Measurements from ENCODE around the gene PSMB5.
A peak's percentile ranks its signal among the peaks of the same experiment; 100 is the strongest.

DNA sequence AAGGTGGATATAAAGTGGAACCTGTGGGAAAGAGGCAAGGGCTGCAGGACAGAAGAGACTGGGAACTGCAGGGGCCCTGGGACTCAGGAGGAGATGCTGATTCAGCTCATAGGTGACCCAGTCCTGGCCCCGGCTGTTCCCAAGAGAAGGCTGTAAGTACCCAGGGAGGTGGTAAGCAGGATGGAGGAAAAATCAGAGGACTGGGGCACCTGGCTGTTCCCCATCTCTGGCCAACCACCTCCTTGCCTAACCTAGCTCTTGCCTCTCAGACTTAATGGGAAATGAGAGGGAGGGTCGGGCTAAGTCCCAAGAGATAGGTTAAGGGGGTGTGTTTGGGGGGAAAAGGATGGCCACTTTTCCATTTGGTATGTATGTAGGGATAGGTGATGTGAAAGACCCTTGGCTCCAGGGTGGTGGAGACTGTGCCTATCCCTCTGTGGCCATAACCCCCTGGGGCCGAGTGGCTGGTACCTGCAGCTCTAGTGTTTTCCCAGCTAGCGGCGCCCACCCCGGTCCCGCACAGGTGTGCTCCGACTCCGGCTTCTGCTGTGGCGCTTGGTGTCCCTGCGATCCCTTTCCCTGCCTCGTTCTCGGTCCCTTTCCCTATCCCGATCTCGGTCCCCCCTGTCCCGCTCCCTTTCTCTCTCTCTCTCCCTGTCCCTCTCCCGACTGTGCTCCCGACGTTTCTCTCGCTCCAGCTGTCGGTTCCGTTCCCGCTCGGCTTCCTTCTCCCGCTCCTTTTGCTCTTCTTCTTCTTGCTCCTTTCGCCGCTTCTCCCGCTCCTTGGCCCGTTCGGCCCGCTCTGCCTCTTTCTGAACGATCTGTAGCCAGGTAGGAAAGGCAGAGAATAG, 24.2 kb upstream of the PSMB5 start:
- TF ChIP-seq POLR2A (IDR thresholded peaks at IDR 0.05; ENCODE audit: insufficient read depth in 1 of 2, low read depth in 2 of 2, low read length in 2 of 2) (0 out of 4 replicates have a peak, but pooled peaks of 1 of the 2 experiments have one; percentile 34), ASH2L (IDR thresholded peaks at IDR 0.05; ENCODE audit: insufficient read length, low read depth, low read length) (no peak), RORA (CRISPR knock-in tag; IDR thresholded peaks at IDR 0.05) (no peak), POLR2AphosphoS5 (IDR thresholded peaks at IDR 0.05; ENCODE audit: low read depth, low read length) (peak; percentile 20; the same call in 1 of the 2 replicates)
- TF ChIP-seq, protein P1, sequence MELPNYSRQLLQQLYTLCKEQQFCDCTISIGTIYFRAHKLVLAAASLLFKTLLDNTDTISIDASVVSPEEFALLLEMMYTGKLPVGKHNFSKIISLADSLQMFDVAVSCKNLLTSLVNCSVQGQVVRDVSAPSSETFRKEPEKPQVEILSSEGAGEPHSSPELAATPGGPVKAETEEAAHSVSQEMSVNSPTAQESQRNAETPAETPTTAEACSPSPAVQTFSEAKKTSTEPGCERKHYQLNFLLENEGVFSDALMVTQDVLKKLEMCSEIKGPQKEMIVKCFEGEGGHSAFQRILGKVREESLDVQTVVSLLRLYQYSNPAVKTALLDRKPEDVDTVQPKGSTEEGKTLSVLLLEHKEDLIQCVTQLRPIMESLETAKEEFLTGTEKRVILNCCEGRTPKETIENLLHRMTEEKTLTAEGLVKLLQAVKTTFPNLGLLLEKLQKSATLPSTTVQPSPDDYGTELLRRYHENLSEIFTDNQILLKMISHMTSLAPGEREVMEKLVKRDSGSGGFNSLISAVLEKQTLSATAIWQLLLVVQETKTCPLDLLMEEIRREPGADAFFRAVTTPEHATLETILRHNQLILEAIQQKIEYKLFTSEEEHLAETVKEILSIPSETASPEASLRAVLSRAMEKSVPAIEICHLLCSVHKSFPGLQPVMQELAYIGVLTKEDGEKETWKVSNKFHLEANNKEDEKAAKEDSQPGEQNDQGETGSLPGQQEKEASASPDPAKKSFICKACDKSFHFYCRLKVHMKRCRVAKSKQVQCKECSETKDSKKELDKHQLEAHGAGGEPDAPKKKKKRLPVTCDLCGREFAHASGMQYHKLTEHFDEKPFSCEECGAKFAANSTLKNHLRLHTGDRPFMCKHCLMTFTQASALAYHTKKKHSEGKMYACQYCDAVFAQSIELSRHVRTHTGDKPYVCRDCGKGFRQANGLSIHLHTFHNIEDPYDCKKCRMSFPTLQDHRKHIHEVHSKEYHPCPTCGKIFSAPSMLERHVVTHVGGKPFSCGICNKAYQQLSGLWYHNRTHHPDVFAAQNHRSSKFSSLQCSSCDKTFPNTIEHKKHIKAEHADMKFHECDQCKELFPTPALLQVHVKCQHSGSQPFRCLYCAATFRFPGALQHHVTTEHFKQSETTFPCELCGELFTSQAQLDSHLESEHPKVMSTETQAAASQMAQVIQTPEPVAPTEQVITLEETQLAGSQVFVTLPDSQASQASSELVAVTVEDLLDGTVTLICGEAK (IDR thresholded peaks at IDR 0.05): no peak
- TF ChIP-seq, protein P1 (CRISPR knock-in tag; IDR thresholded peaks at IDR 0.05): peak; percentile 42; the same call in 1 of the 2 replicates
